Breast epithelium (tissue), 3 donors: ENCODE measurements around the gene AGBL1.

Experiments used
- CTCF ChIP-seq, 3 donors: fragments of 450-650 bp; IDR thresholded peaks; one replicate each; pipeline ENCODE4 v1.5.1; 2016 to 2017; ENCODE audit warnings: antibody characterized with exemption in 3 of 3, mild to moderate bottlenecking in 3 of 3, moderate library complexity in 3 of 3
- POLR2A ChIP-seq: fragments of 450-650 bp; IDR thresholded peaks from one replicate; pipeline ENCODE4 v1.6.1; 2016; ENCODE audit warnings: antibody characterized with exemption, mild to moderate bottlenecking, moderate library complexity
- POLR2AphosphoS5 ChIP-seq, 3 donors: sonication (generic); formaldehyde crosslinking; IDR thresholded peaks; one replicate each; pipeline ENCODE4 v1.6.1; 2017; ENCODE audit warnings: antibody characterized with exemption in 3 of 3

DNA sequence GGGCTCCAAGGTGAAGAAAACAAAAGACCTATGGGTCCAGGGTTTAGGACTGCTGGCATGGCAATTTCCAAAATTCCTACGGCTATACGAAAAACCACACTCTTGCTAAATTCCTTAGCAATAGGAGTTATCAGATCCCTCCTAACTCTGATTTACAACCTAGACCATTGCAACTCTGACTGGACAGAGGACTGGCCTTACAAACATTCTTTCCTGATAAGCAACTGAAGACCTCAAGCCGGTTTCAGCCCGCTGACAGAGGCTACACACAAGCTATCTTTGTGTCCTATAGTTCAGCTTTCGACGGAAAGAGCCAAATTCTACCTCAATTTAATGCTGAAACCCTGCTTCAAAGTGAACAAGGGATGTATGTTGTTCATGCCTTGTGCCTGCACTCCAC lies 38.3 kb upstream of the AGBL1 start:
- TF ChIP-seq POLR2A (no peak), CTCF (IDR thresholded peaks at IDR 0.05) (no peak), POLR2AphosphoS5 (IDR thresholded peaks at IDR 0.05) (no peak)
